ENCODE measurements around the gene ITGB3.

The ITGB3 gene

GRCh38 chr17:47304186-47304585, 50.6 kb downstream of the ITGB3 start:
- DNase-seq, result no peak

GRCh38 chr17:47305302-47305923, 51.8 kb downstream of the ITGB3 start:
- DNase-seq, result no peak

- DNase-seq, result no peak
Measured at GRCh38 chr17:47310186-47310733, 56.6 kb downstream of the ITGB3 start.

GRCh38 chr17:47311420-47311819, 57.8 kb downstream of the ITGB3 start:
- DNase-seq, result no peak

GRCh38 chr17:47315451-47316266, 62.0 kb downstream of the ITGB3 start:
- peak; percentile 68 for DNase-seq

- no peak for DNase-seq
Measured at GRCh38 chr17:47316311-47316710, 62.7 kb downstream of the ITGB3 start.

- DNase-seq, result no peak
Measured at GRCh38 chr17:47317119-47317518, 63.5 kb downstream of the ITGB3 start.

GRCh38 chr17:47318197-47318918, 64.7 kb downstream of the ITGB3 start:
- DNase-seq, result no peak

- no peak for DNase-seq
Measured at GRCh38 chr17:47320879-47321502, 67.4 kb downstream of the ITGB3 start.

GRCh38 chr17:47323382-47324223, 70.0 kb downstream of the ITGB3 start, which contains the start of gene EFCAB13:
Gene EFCAB13, plus strand, starts transcription at chr17:47323955. Its CDS starts 4,399 bp downstream, at chr17:47328354.
- DNase-seq, result peak; percentile 62

- peak; percentile 29 for DNase-seq
Measured at GRCh38 chr17:47324224-47325020, 70.8 kb downstream of the ITGB3 start.

- no peak for DNase-seq
Measured at GRCh38 chr17:47325176-47325575, 71.5 kb downstream of the ITGB3 start.

- no peak for DNase-seq
Measured at GRCh38 chr17:47330548-47330947, 76.9 kb downstream of the ITGB3 start.

GRCh38 chr17:47332287-47332686, 78.7 kb downstream of the ITGB3 start:
- no peak for DNase-seq

GRCh38 chr17:47335101-47335936, 81.7 kb downstream of the ITGB3 start:
- no peak for DNase-seq

GRCh38 chr17:47338026-47338425, 84.4 kb downstream of the ITGB3 start:
- DNase-seq, result no peak

- DNase-seq, result no peak
Measured at GRCh38 chr17:47352848-47353247, 99.2 kb downstream of the ITGB3 start.

GRCh38 chr17:47358652-47359051, 105.0 kb downstream of the ITGB3 start:
- DNase-seq, result no peak
